ENCODE data around the gene FBXL13.

DNA sequence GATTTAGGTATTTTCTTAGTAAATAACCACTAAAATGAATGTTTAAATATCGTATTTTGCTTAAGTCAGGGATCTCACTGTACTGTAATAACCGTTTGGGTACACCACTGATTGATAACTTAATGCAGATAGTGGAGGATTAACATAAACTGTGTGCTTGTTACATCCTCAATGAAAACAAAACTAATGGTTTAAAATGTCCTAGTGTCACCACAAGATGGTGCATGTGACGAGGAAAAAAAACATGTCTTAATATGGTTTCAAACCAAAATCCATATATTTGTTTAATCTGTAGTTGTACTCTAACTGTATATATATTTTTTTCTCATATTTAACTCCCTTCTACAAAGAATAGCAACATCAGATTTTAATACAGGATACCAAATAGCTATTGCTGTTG, 19.5 kb upstream of the FBXL13 start:
- no peak for TF ChIP-seq POLR2A (IDR thresholded peaks at IDR 0.05)
- TF ChIP-seq CTCF (IDR thresholded peaks at IDR 0.05) = no peak
